Measurements from ENCODE around the gene BDP1. TPM values are rescaled to one million over a fixed set of nuclear protein-coding genes. Genes with fewer than 3 reads are reported as not detected.
"Not testable (repeated sequence)": the region's sequence is repeated elsewhere in the genome, so short reads cannot be mapped to it uniquely, and the experiment has no call there.

The BDP1 gene
- total and polyA plus RNA-seq, 12 donors = 6.1 to 37.2 (median 17.8) TPM

GRCh38 chr5:71529682-71530081 is 74.2 kb downstream of the BDP1 start:
- Histone ChIP-seq H3K9me3 (replicated peaks in 1 of 3) (no peaks in the 10 kb centered on the region), H3K27me3 (no peaks in the 10 kb centered on the region), H3K36me3 (replicated peaks in 1 of 2) (no peaks in the 10 kb centered on the region), H3K27ac (no peak overlapping the region), H3K4me3 (no peak overlapping the region), H3K4me1 (replicated peaks in 1 of 2) (peaks cover 4 to 16% of the 10 kb centered on the region in 2 donors)
- intact Hi-C loops (cut with DNase I) = no loop called here
- no peak for TF ChIP-seq CTCF (IDR thresholded peaks at IDR 0.05)
- TF ChIP-seq POLR2A (IDR thresholded peaks at IDR 0.05) = no peak
- DNase-seq = no peak
- 81 to 87% (median 83%) methylated on average over 1 of the region's 1 CpG for WGBS, 4 donors

DNA sequence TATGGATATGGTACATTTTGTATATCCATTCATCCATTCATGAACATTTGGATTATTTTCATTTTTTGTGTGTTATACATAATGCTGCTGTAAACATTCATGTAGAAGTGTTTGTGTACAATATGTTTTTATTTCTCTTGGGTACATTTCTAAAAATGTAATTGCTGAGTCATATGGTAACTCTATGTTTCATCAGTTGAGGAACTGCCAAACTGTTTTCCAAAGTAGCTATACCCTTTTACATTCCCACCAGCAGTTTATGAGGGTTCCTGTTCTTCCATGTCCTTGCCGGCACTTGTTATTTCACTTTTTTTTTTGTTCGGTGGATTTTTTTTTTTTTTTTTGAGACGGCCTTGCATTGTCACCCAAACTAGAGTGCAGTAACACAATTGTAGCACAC is 77.7 kb downstream of the BDP1 start:
- Histone ChIP-seq H3K27ac (peak overlapping the region in 2 of 5 donors; percentile 46 to 50), H3K9me3 (replicated peaks in 1 of 3) (no peaks in the 10 kb centered on the region), H3K27me3 (no peaks in the 10 kb centered on the region), H3K4me1 (replicated peaks in 1 of 2) (peaks cover 4 to 13% of the 10 kb centered on the region in 2 donors), H3K36me3 (replicated peaks in 1 of 2) (no peaks in the 10 kb centered on the region), H3K4me3 (peak overlapping the region in 1 of 4 donors; percentile 3)
- intact Hi-C loops (cut with DNase I) = no loop called here
- no peak for DNase-seq
- 40 to 54% (median 51%) methylated on average over 3 of the region's 3 CpGs for WGBS, 4 donors
- no peak for TF ChIP-seq POLR2A (IDR thresholded peaks at IDR 0.05)
- TF ChIP-seq CTCF (IDR thresholded peaks at IDR 0.05) = no peak

DNA sequence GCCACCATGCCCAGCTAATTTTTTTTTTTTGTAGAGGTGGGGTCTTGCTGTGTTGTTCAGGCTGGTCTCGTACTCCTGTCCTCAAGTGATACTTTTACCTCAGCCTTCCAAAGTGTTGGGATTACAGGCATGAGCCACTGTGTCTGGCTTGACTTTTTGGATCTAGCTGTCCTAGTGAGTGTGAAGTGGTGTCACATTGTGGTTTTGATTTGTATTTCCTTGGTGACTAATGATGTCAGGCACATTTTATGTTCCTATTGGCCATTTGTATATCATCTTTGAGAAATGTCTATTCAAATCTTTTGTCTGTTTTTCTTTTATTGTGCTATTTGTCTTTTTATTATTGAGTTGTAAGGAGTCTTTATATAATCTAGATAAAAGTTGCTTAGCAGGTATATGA is 78.2 kb downstream of the BDP1 start:
- WGBS, 4 donors = 64 to 90% (median 88%) methylated on average over 1 of the region's 1 CpG
- Histone ChIP-seq H3K9me3 (replicated peaks in 1 of 3) (no peaks in the 10 kb centered on the region), H3K27me3 (no peaks in the 10 kb centered on the region), H3K4me3 (peak overlapping the region in 1 of 4 donors; percentile 3), H3K36me3 (replicated peaks in 1 of 2) (no peaks in the 10 kb centered on the region), H3K4me1 (replicated peaks in 1 of 2) (peaks cover 4 to 9% of the 10 kb centered on the region in 2 donors), H3K27ac (peak overlapping the region in 2 of 5 donors; percentile 46 to 50)
- intact Hi-C loops (cut with DNase I) = no loop called here
- peak in 1 of 7 donors; percentile 8 for DNase-seq
- no peak for TF ChIP-seq POLR2A (IDR thresholded peaks at IDR 0.05)
- no peak for TF ChIP-seq CTCF (IDR thresholded peaks at IDR 0.05)

DNA sequence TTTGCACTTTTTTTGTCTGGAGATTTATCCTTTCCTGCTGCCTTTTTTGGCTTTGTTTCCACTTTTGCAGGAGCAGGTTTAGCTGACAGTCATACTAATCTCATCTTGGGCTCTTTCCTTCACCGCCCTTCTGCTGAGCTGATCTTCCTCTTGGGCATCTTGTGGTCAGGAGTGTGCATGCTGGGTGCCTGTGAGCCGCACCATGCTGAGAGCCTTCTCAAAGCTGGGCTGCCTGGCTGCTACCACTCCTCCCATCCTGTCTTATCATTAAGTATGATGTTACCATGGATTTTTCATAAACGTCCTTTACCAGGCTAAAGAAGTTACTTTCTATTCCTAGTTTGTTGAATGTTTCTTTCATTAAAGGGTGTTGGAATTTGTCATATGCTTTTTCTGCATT is 82.2 kb downstream of the BDP1 start:
- Histone ChIP-seq H3K9me3 (replicated peaks in 1 of 3) (no peaks in the 10 kb centered on the region), H3K36me3 (replicated peaks in 1 of 2) (peaks cover 0 to 24% of the 10 kb centered on the region in 2 donors), H3K4me1 (replicated peaks in 1 of 2) (peaks cover 4 to 12% of the 10 kb centered on the region in 2 donors), H3K4me3 (no peak overlapping the region), H3K27me3 (no peaks in the 10 kb centered on the region), H3K27ac (no peak overlapping the region)
- intact Hi-C loops (cut with DNase I) = no loop called here
- 75 to 83% (median 83%) methylated on average over 3 of the region's 3 CpGs for WGBS, 4 donors
- DNase-seq = no peak
- TF ChIP-seq POLR2A (IDR thresholded peaks at IDR 0.05) (no peak), CTCF (IDR thresholded peaks at IDR 0.05) (no peak)

DNA sequence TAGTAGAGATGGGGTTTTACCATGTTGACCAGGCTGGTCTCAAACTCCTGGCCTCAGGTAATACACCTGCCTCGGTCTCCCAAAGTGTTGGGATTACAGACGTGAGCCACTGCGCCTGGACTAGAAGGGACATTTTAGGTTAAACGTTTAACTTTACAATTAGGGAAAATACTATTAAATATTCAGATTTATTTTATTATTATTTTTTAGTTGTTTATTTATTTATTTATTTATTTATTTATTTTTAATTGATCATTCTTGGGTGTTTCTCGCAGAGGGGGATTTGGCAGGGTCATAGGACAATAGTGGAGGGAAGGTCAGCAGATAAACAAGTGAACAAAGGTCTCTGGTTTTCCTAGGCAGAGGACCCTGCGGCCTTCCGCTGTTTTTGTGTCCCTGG is 95.4 kb downstream of the BDP1 start:
- intact Hi-C loops (cut with DNase I); H3K27ac ChIP-seq; DNase-seq; H3K4me1 ChIP-seq (replicated peaks in 1 of 2); H3K4me3 ChIP-seq; H3K27me3 ChIP-seq; H3K9me3 ChIP-seq (replicated peaks in 1 of 3): not testable (repeated sequence)
- H3K36me3 ChIP-seq (replicated peaks in 1 of 2) = peaks cover 0 to 66% of the 10 kb centered on the region in 2 donors
- 95 to 99% (median 97%) methylated on average over 7 of the region's 7 CpGs for WGBS, 4 donors

DNA sequence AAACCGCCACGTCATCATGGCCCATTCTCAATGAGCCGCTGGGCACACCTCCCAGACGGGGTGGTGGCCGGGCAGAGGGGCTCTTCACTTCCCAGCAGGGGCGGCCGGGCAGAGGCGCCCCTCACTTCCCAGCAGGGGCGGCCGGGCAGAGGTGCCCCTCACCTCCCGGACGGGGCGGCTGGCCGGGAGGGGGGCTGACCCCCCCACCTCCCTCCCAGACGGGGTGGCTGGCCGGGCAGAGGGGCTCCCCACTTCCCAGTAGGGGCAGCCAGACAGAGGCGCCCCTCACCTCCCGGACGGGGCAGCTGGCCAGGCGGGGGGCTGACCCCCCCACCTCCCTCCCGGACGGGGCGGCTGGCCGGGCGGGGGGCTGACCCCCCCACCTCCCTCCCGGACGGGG is 96.1 kb downstream of the BDP1 start:
- H3K4me1 ChIP-seq (replicated peaks in 1 of 2); H3K27me3 ChIP-seq; intact Hi-C loops (cut with DNase I); H3K4me3 ChIP-seq; H3K9me3 ChIP-seq (replicated peaks in 1 of 3); DNase-seq; H3K27ac ChIP-seq: not testable (repeated sequence)
- peaks cover 0 to 64% of the 10 kb centered on the region in 2 donors for H3K36me3 ChIP-seq (replicated peaks in 1 of 2)
- WGBS, 4 donors = 92 to 97% (median 96%) methylated on average over 8 to 20 of the region's 27 CpGs

DNA sequence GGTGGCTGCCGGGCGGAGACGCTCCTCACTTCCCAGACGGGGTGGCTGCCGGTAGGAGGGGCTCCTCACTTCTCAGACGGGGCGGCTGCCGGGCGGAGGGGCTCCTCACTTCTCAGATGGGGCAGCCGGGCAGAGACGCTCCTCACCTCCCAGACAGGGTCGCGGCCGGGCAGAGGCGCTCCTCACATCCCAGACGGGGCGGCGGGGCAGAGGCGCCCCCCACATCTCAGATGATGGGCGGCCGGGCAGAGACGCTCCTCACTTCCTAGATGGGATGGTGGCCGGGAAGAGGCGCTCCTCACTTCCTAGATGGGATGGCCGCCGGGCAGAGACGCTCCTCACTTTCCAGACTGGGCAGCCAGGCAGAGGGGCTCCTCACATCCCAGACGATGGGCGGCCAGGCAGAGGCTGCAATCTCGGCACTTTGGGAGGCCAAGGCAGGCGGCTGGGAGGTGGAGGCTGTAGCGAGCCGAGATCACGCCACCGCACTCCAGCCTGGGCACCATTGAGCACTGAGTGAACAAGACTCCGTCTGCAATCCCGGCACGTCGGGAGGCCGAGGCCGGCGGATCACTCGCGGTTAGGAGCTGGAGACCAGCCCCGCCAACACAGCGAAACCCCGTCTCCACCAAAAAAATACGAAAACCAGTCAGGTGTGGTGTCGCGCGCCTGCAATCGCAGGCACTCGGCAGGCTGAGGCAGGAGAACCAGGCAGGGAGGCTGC is 96.7 kb downstream of the BDP1 start:
- H3K9me3 ChIP-seq (replicated peaks in 1 of 3); H3K27me3 ChIP-seq; H3K27ac ChIP-seq; H3K4me3 ChIP-seq; DNase-seq; H3K4me1 ChIP-seq (replicated peaks in 1 of 2); intact Hi-C loops (cut with DNase I): not testable (repeated sequence)
- peaks cover 0 to 61% of the 10 kb centered on the region in 2 donors for H3K36me3 ChIP-seq (replicated peaks in 1 of 2)
- 95 to 99% (median 97%) methylated on average over 17 to 48 of the region's 53 CpGs for WGBS, 4 donors

All from adrenal gland (tissue), 12 donors.